Astrocyte (in vitro differentiated cells and primary cell): Measurements from ENCODE around the gene DNAH5. TPM values are rescaled to one million over a fixed set of nuclear protein-coding genes. Genes with fewer than 3 reads are reported as not detected.
A peak's percentile ranks its signal among the peaks of the same experiment; 100 is the strongest.

Experiments used
- DNase-seq: peaks from one replicate; pipeline ENCODE4 v3.0.0-alpha.2; 2010; ENCODE audit warnings: low read depth
- FAIRE-seq: peaks from 2 replicates; lab custom pipeline; 2011; peaks lifted over from hg19 to GRCh38; lab: Jason Lieb, UNC
- H2AFZ ChIP-seq: 2 replicates; pipeline ENCODE4 v1.6.0; 2012; ENCODE audit warnings: low read depth, low read length, inconsistent platforms
- H3K27ac ChIP-seq: 2 replicates; pipeline ENCODE4 v1.5.1; 2011; ENCODE audit warnings: low read depth, low read length, inconsistent platforms
- H3K27me3 ChIP-seq: 2 replicates; pipeline ENCODE4 v1.6.0; 2011; ENCODE audit warnings: low read length, inconsistent platforms; ENCODE audit not compliant: insufficient read depth
- H3K36me3 ChIP-seq: 2 replicates; pipeline ENCODE4 v1.5.1; 2011; ENCODE audit warnings: low read length, inconsistent platforms; ENCODE audit not compliant: insufficient read depth
- H3K4me1 ChIP-seq: 2 replicates; pipeline ENCODE4 v1.5.1; 2011; ENCODE audit warnings: low read length, inconsistent platforms; ENCODE audit not compliant: insufficient read depth
- H3K4me2 ChIP-seq: 2 replicates; pipeline ENCODE4 v1.6.0; 2012; ENCODE audit warnings: low read length, inconsistent platforms
- H3K4me3 ChIP-seq: 2 replicates; pipeline ENCODE4 v1.5.1; 2011; ENCODE audit warnings: low read depth, mild to moderate bottlenecking, low read length, inconsistent platforms; ENCODE audit not compliant: insufficient read depth
- H3K79me2 ChIP-seq: 2 replicates; pipeline ENCODE4 v1.6.0; 2012; ENCODE audit warnings: mild to moderate bottlenecking, low read length, inconsistent platforms; ENCODE audit not compliant: insufficient read depth
- H3K9ac ChIP-seq: 2 replicates; pipeline ENCODE4 v1.6.0; 2012; ENCODE audit warnings: mild to moderate bottlenecking, low read length, inconsistent platforms
- H3K9me3 ChIP-seq: 2 replicates; pipeline ENCODE4 v1.5.1; 2012; ENCODE audit warnings: low read depth, mild to moderate bottlenecking, low read length, inconsistent platforms; ENCODE audit not compliant: insufficient read depth
- H4K20me1 ChIP-seq: 2 replicates; pipeline ENCODE4 v1.6.0; 2012; ENCODE audit warnings: low read length, inconsistent platforms; ENCODE audit not compliant: insufficient read depth
- H3K27ac Mint-ChIP-seq: one replicate; pipeline ENCODE4 v1.8.0; 2021; ENCODE audit warnings: mild to moderate bottlenecking, mixed read lengths; ENCODE audit not compliant: unreplicated experiment
- H3K27me3 Mint-ChIP-seq: one replicate; pipeline ENCODE4 v1.8.0; 2021; ENCODE audit warnings: low read depth, mixed read lengths; ENCODE audit not compliant: unreplicated experiment
- H3K36me3 Mint-ChIP-seq: one replicate; pipeline ENCODE4 v1.8.0; 2021; ENCODE audit warnings: low read depth, mixed read lengths; ENCODE audit not compliant: unreplicated experiment
- H3K4me1 Mint-ChIP-seq: one replicate; pipeline ENCODE4 v1.8.0; 2021; ENCODE audit warnings: low read depth, mixed read lengths; ENCODE audit not compliant: unreplicated experiment
- H3K4me3 Mint-ChIP-seq: one replicate; pipeline ENCODE4 v1.8.0; 2021; ENCODE audit warnings: mild to moderate bottlenecking, moderate library complexity, mixed read lengths; ENCODE audit not compliant: unreplicated experiment
- H3K9me3 Mint-ChIP-seq: one replicate; pipeline ENCODE4 v1.8.0; 2021; ENCODE audit warnings: mild to moderate bottlenecking, mixed read lengths; ENCODE audit not compliant: unreplicated experiment
- CTCF ChIP-seq: IDR thresholded peaks from 2 replicates; pipeline ENCODE4 v1.5.1; 2011; ENCODE audit warnings: low read depth, mild to moderate bottlenecking, inconsistent platforms, low read length, moderate library complexity; ENCODE audit not compliant: insufficient read depth
- EZH2 ChIP-seq: IDR thresholded peaks from 2 replicates; pipeline ENCODE4 v1.6.1; 2012; ENCODE audit warnings: mild to moderate bottlenecking, low read length, inconsistent platforms; ENCODE audit not compliant: insufficient read depth
- total RNA-seq: library from RNA; stranded (reverse); gene quantifications from 2 replicates; pipeline ENCODE4 v1.2.1, GENCODE V29; 2021

The DNAH5 gene
- total RNA-seq, 1 donor from 2014 or later = 3.4 TPM

- peaks cover 18% of the 10 kb centered on the region for H3K4me1 Mint-ChIP-seq
- Histone ChIP-seq H4K20me1 (no peaks in the 10 kb centered on the region), H3K4me1 (peaks cover 2% of the 10 kb centered on the region), H3K27me3 (no peaks in the 10 kb centered on the region), H2AFZ (no peak overlapping the region), H3K4me2 (no peak overlapping the region), H3K79me2 (no peaks in the 10 kb centered on the region), H3K9me3 (no peaks in the 10 kb centered on the region), H3K4me3 (no peak overlapping the region), H3K9ac (no peak overlapping the region), H3K27ac (no peak overlapping the region), H3K36me3 (no peaks in the 10 kb centered on the region)
- H3K4me3 Mint-ChIP-seq = no peak overlapping the region
- no peak overlapping the region for H3K27ac Mint-ChIP-seq
- H3K9me3 Mint-ChIP-seq = peaks cover 2% of the 10 kb centered on the region
- no peaks in the 10 kb centered on the region for H3K27me3 Mint-ChIP-seq
- TF ChIP-seq CTCF (peak; percentile 5), EZH2 (no peak)
- H3K36me3 Mint-ChIP-seq = no peaks in the 10 kb centered on the region
- no peak for FAIRE-seq
- peak; percentile 7 for DNase-seq
Observed at GRCh38 chr5:13660072-13660471, 284.4 kb downstream of the DNAH5 start.

GRCh38 chr5:13659391-13659790 is 285.1 kb downstream of the DNAH5 start:
- Histone ChIP-seq H2AFZ (no peak overlapping the region), H3K36me3 (no peaks in the 10 kb centered on the region), H4K20me1 (no peaks in the 10 kb centered on the region), H3K4me3 (no peak overlapping the region), H3K9me3 (no peaks in the 10 kb centered on the region), H3K27ac (no peak overlapping the region), H3K4me1 (peaks cover 2% of the 10 kb centered on the region), H3K4me2 (no peak overlapping the region), H3K9ac (no peak overlapping the region), H3K79me2 (no peaks in the 10 kb centered on the region), H3K27me3 (no peaks in the 10 kb centered on the region)
- Mint-ChIP-seq H3K4me3 (no peak overlapping the region), H3K9me3 (no peaks in the 10 kb centered on the region), H3K27ac (peak overlapping the region; percentile 17), H3K27me3 (no peaks in the 10 kb centered on the region), H3K36me3 (no peaks in the 10 kb centered on the region), H3K4me1 (peaks cover 14% of the 10 kb centered on the region)
- TF ChIP-seq CTCF (no peak), EZH2 (no peak)
- FAIRE-seq (no peak), DNase-seq (peak; percentile 11)

GRCh38 chr5:13658761-13659160 is 285.7 kb downstream of the DNAH5 start:
- Mint-ChIP-seq H3K4me3 (no peak overlapping the region), H3K36me3 (no peaks in the 10 kb centered on the region), H3K27me3 (no peaks in the 10 kb centered on the region), H3K27ac (no peak overlapping the region), H3K4me1 (peaks cover 14% of the 10 kb centered on the region), H3K9me3 (no peaks in the 10 kb centered on the region)
- Histone ChIP-seq H3K9ac (no peak overlapping the region), H3K79me2 (no peaks in the 10 kb centered on the region), H3K27me3 (no peaks in the 10 kb centered on the region), H3K36me3 (no peaks in the 10 kb centered on the region), H3K4me3 (no peak overlapping the region), H2AFZ (no peak overlapping the region), H3K4me2 (no peak overlapping the region), H3K9me3 (no peaks in the 10 kb centered on the region), H4K20me1 (no peaks in the 10 kb centered on the region), H3K27ac (no peak overlapping the region), H3K4me1 (no peaks in the 10 kb centered on the region)
- no peak for FAIRE-seq
- no peak for DNase-seq
- no peak for TF ChIP-seq CTCF
- TF ChIP-seq EZH2 = no peak
